ENCODE results near the gene HAPSTR1.

DNA sequence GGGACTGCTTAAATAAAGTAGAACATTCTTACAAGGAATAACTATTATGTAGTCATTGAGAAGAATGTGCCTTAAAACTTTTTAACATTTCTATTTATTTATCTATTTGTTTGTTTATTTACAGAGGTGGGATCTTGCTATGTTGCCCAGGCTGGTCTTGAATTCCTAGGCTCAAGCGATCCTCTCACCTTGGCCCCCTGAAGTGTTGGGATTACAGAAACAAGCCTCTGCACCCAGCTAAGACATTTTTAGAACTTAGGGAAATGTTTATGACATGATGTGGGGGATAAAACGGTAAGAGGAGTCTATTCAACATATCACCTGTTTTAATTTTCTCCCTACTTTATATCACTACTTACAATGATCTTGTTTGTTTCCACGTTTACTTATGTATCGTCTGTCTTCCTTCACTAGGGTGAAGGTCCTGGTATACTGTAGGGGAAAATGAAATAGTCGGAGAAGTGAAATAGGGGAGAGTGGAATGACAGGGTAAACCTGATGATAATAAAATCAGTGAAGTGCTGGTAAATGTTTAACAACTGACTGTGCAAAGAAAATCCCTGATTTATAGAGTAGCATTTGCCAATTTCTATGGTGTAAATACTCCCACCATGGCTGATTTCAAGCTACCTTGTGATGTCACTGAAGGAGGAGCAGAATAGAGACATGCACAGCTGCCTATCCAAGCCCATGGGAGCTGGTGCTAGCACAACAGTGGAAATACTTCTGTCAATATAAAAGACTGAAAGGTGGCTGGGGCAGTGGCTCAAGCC is 16.0 kb upstream of the HAPSTR1 start:
- TF ChIP-seq, protein P1, sequence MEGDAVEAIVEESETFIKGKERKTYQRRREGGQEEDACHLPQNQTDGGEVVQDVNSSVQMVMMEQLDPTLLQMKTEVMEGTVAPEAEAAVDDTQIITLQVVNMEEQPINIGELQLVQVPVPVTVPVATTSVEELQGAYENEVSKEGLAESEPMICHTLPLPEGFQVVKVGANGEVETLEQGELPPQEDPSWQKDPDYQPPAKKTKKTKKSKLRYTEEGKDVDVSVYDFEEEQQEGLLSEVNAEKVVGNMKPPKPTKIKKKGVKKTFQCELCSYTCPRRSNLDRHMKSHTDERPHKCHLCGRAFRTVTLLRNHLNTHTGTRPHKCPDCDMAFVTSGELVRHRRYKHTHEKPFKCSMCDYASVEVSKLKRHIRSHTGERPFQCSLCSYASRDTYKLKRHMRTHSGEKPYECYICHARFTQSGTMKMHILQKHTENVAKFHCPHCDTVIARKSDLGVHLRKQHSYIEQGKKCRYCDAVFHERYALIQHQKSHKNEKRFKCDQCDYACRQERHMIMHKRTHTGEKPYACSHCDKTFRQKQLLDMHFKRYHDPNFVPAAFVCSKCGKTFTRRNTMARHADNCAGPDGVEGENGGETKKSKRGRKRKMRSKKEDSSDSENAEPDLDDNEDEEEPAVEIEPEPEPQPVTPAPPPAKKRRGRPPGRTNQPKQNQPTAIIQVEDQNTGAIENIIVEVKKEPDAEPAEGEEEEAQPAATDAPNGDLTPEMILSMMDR (optimal IDR thresholded peaks at IDR 0.05 in 1 of 3, IDR thresholded peaks at IDR 0.05 in 1 of 3, conservative IDR thresholded peaks at IDR 0.05 in 1 of 3; ENCODE audit: extremely low read depth in 1 of 3, insufficient read depth in 2 of 3, low read length in 3 of 3): no peak
- TF ChIP-seq EZH2 (IDR thresholded peaks at IDR 0.05; ENCODE audit: low read length): no peak
